HTR-8/SVneo (cell line): Measurements from ENCODE around the gene RPS6KA2.

ENCODE experiments used
- DNase-seq: peaks from one replicate; pipeline ENCODE4 v3.0.0; 2011; ENCODE audit warnings: low spot score, mixed read lengths; ENCODE audit not compliant: insufficient read length
- FAIRE-seq: peaks from 2 replicates; lab custom pipeline; 2011; peaks lifted over from hg19 to GRCh38; lab: Jason Lieb, UNC

Gene RPS6KA2

GRCh38 chr6:166495487-166496314 is 131.3 kb downstream of the RPS6KA2 start:
- FAIRE-seq: no peak

GRCh38 chr6:166494757-166495486 is 132.1 kb downstream of the RPS6KA2 start:
- FAIRE-seq (no peak), DNase-seq (no peak)

More at GRCh38 chr6:166495487-166496314, 131.3 kb downstream of the RPS6KA2 start:
- no peak for DNase-seq

- no peak for FAIRE-seq
- DNase-seq: no peak
These were observed 133.0 kb downstream of the RPS6KA2 start for GRCh38 chr6:166494101-166494441.

- no peak for DNase-seq
- no peak for FAIRE-seq
These were observed 133.5 kb downstream of the RPS6KA2 start for GRCh38 chr6:166493427-166494100.

GRCh38 chr6:166492092-166492741 is 134.8 kb downstream of the RPS6KA2 start:
- FAIRE-seq (no peak), DNase-seq (no peak)

GRCh38 chr6:166490671-166491500 is 136.2 kb downstream of the RPS6KA2 start:
- no peak for FAIRE-seq
- no peak for DNase-seq

- FAIRE-seq (no peak), DNase-seq (no peak)
These were observed 137.5 kb downstream of the RPS6KA2 start for GRCh38 chr6:166489301-166490155.

- no peak for DNase-seq
- FAIRE-seq: no peak
These were observed 138.3 kb downstream of the RPS6KA2 start for GRCh38 chr6:166488701-166489100.

GRCh38 chr6:166488076-166488685 is 138.9 kb downstream of the RPS6KA2 start:
- no peak for FAIRE-seq
- DNase-seq: no peak

- DNase-seq (no peak), FAIRE-seq (no peak)
These were observed 139.9 kb downstream of the RPS6KA2 start for GRCh38 chr6:166487148-166487547.

- FAIRE-seq: no peak
- no peak for DNase-seq
These were observed 140.5 kb downstream of the RPS6KA2 start for GRCh38 chr6:166486536-166486880.

- FAIRE-seq (no peak), DNase-seq (no peak)
These were observed 141.2 kb downstream of the RPS6KA2 start for GRCh38 chr6:166485651-166486535.

GRCh38 chr6:166484863-166485262 is 142.2 kb downstream of the RPS6KA2 start:
- no peak for DNase-seq
- no peak for FAIRE-seq

GRCh38 chr6:166483573-166484250 is 143.3 kb downstream of the RPS6KA2 start:
- DNase-seq (no peak), FAIRE-seq (no peak)

GRCh38 chr6:166483026-166483425 is 144.0 kb downstream of the RPS6KA2 start:
- DNase-seq (no peak), FAIRE-seq (no peak)

- no peak for FAIRE-seq
- DNase-seq: no peak
These were observed 148.1 kb downstream of the RPS6KA2 start for GRCh38 chr6:166478782-166479592.
